ENCODE results near the gene DDX10.

DDX10 gene

GRCh38 chr11:108914981-108915380 is 250.1 kb downstream of the DDX10 start:
- no peak overlapping the region for H3K27ac ChIP-seq
- no peak for TF ChIP-seq CTCF (IDR thresholded peaks at IDR 0.05)

GRCh38 chr11:108915666-108916065 is 250.8 kb downstream of the DDX10 start:
- H3K27me3 ChIP-seq: no peaks in the 10 kb centered on the region
- no peak overlapping the region for H3K4me3 ChIP-seq (ENCODE audit: low read depth in 1 of 2, low read length in 1 of 2)
- TF ChIP-seq CTCF (IDR thresholded peaks at IDR 0.05): no peak
- H3K27ac ChIP-seq: no peak overlapping the region
- peaks cover 0 to 5% of the 10 kb centered on the region in 2 experiments for H3K4me1 ChIP-seq (ENCODE audit: control insufficient read depth in 1 of 2, insufficient read depth in 1 of 2, low read depth in 1 of 2, low read length in 1 of 2)
- H3K9me3 ChIP-seq: no peaks in the 10 kb centered on the region
- no peaks in the 10 kb centered on the region for H3K36me3 ChIP-seq

More at GRCh38 chr11:108914981-108915380, 250.1 kb downstream of the DDX10 start:
- Histone ChIP-seq H3K9me3 (no peaks in the 10 kb centered on the region), H3K36me3 (no peaks in the 10 kb centered on the region), H3K27me3 (no peaks in the 10 kb centered on the region), H3K4me3 (ENCODE audit: low read depth in 1 of 2, low read length in 1 of 2) (no peak overlapping the region), H3K4me1 (ENCODE audit: control insufficient read depth in 1 of 2, insufficient read depth in 1 of 2, low read depth in 1 of 2, low read length in 1 of 2) (peaks cover under 1 to 10% of the 10 kb centered on the region in 2 experiments)

GRCh38 chr11:108916290-108916689 is 251.4 kb downstream of the DDX10 start:
- Histone ChIP-seq H3K27ac (no peak overlapping the region), H3K36me3 (no peaks in the 10 kb centered on the region), H3K27me3 (no peaks in the 10 kb centered on the region), H3K4me3 (ENCODE audit: low read depth in 1 of 2, low read length in 1 of 2) (no peak overlapping the region), H3K9me3 (no peaks in the 10 kb centered on the region), H3K4me1 (ENCODE audit: control insufficient read depth in 1 of 2, insufficient read depth in 1 of 2, low read depth in 1 of 2, low read length in 1 of 2) (no peaks in the 10 kb centered on the region)
- no peak for TF ChIP-seq CTCF (IDR thresholded peaks at IDR 0.05)

- Histone ChIP-seq H3K27me3 (no peaks in the 10 kb centered on the region), H3K4me3 (ENCODE audit: low read depth in 1 of 2, low read length in 1 of 2) (no peak overlapping the region), H3K27ac (no peak overlapping the region), H3K4me1 (ENCODE audit: control insufficient read depth in 1 of 2, insufficient read depth in 1 of 2, low read depth in 1 of 2, low read length in 1 of 2) (no peaks in the 10 kb centered on the region), H3K36me3 (no peaks in the 10 kb centered on the region), H3K9me3 (no peaks in the 10 kb centered on the region)
- no peak for TF ChIP-seq CTCF (IDR thresholded peaks at IDR 0.05)
These were observed 252.1 kb downstream of the DDX10 start for GRCh38 chr11:108916935-108917334.

GRCh38 chr11:108921211-108921610 is 256.3 kb downstream of the DDX10 start:
- Histone ChIP-seq H3K36me3 (no peaks in the 10 kb centered on the region), H3K27ac (no peak overlapping the region), H3K27me3 (no peaks in the 10 kb centered on the region), H3K4me1 (ENCODE audit: control insufficient read depth in 1 of 2, insufficient read depth in 1 of 2, low read depth in 1 of 2, low read length in 1 of 2) (no peaks in the 10 kb centered on the region), H3K9me3 (no peaks in the 10 kb centered on the region), H3K4me3 (ENCODE audit: low read depth in 1 of 2, low read length in 1 of 2) (no peak overlapping the region)
- no peak for TF ChIP-seq CTCF (IDR thresholded peaks at IDR 0.05)

- H3K27me3 ChIP-seq: no peaks in the 10 kb centered on the region
- H3K36me3 ChIP-seq: no peaks in the 10 kb centered on the region
- no peaks in the 10 kb centered on the region for H3K4me1 ChIP-seq (ENCODE audit: control insufficient read depth in 1 of 2, insufficient read depth in 1 of 2, low read depth in 1 of 2, low read length in 1 of 2)
- no peak overlapping the region for H3K27ac ChIP-seq
- no peak overlapping the region for H3K4me3 ChIP-seq (ENCODE audit: low read depth in 1 of 2, low read length in 1 of 2)
- no peak for TF ChIP-seq CTCF (IDR thresholded peaks at IDR 0.05)
- no peaks in the 10 kb centered on the region for H3K9me3 ChIP-seq
These were observed 257.4 kb downstream of the DDX10 start for GRCh38 chr11:108922241-108922640.
